Testis (tissue), 3 donors: Measurements from ENCODE around the gene SUFU. TPM values are rescaled to one million over a fixed set of nuclear protein-coding genes. Genes with fewer than 3 reads are reported as not detected.
A peak's percentile ranks its signal among the peaks of the same experiment; 100 is the strongest.
"Not testable (repeated sequence)": the region's sequence is repeated elsewhere in the genome, so short reads cannot be mapped to it uniquely, and the experiment has no call there.

Experiments
- DNase-seq: peaks from one replicate; pipeline ENCODE4 v3.0.0-alpha.2; 2019
- H3K27ac ChIP-seq, 2 donors: fragments of 200-600 bp; sonication (generic); one replicate each; pipeline ENCODE4 v1.5.1; 2019
- H3K27me3 ChIP-seq: fragments of 200-600 bp; sonication (generic); one replicate; pipeline ENCODE4 v1.5.1; 2019
- H3K36me3 ChIP-seq: fragments of 200-600 bp; sonication (generic); one replicate; pipeline ENCODE4 v1.5.1; 2017; ENCODE audit warnings: low read depth; ENCODE audit errors: missing control alignments
- H3K4me1 ChIP-seq: fragments of 200-600 bp; sonication (generic); one replicate; pipeline ENCODE4 v1.5.1; 2019
- H3K4me3 ChIP-seq, 2 donors: fragments of 200-600 bp; sonication (generic); one replicate each; pipeline ENCODE4 v1.5.1; 2017 to 2019
- H3K9me3 ChIP-seq: fragments of 200-600 bp; sonication (generic); one replicate; pipeline ENCODE4 v1.5.1; 2017
- POLR2A ChIP-seq: fragments of 450-650 bp; IDR thresholded peaks from one replicate; pipeline ENCODE4 v1.6.1; 2017; ENCODE audit warnings: antibody characterized with exemption, mild to moderate bottlenecking, moderate library complexity
- WGBS, 2 donors: methylation state at CpG; one replicate each; pipeline ENCODE4 v1.1.5; 2018; 5-methylcytosine and 5-hydroxymethylcytosine counted together
- intact Hi-C: fragments of 100-400 bp; cut with DNase I; formaldehyde crosslinking; loops from one replicate; pipeline ENCODE4 v1.15.1; 2023; ENCODE audit warnings: low total_unique reads
- polyA plus RNA-seq: library from polyadenylated mRNA; stranded (reverse); fragments of 350-450 nt; fragmentation: Illumina TruSeq; extraction: RNeasy Lipid Tissue Mini Kit (QIAGEN cat#74804); gene quantifications from one replicate; pipeline ENCODE4 v1.2.3, GENCODE V29; 2014; ENCODE audit warnings: low read depth, low replicate concordance; ENCODE audit not compliant: insufficient read depth
- total RNA-seq, 2 donors: library from RNA; depleted of rRNA; stranded (reverse); fragments of >200 nt; gene quantifications; one replicate each; pipeline ENCODE4 v1.2.3, GENCODE V29; 2016
- TF ChIP-seq, protein P1 (sequence below), 3 experiments: fragments of 450-650 bp in 2 of 3; fragments of 200-600 bp in 1 of 3; sonication (generic) in 1 of 3; IDR thresholded peaks; one replicate each; pipeline ENCODE4 v1.5.1; 2016 to 2019; ENCODE audit warnings: antibody characterized with exemption in 3 of 3, mild to moderate bottlenecking in 2 of 3, moderate library complexity in 1 of 3

Gene SUFU
- total and polyA plus RNA-seq, 3 donors from 2014 or later, result 16.5 to 28.4 (median 22.9) TPM

DNA sequence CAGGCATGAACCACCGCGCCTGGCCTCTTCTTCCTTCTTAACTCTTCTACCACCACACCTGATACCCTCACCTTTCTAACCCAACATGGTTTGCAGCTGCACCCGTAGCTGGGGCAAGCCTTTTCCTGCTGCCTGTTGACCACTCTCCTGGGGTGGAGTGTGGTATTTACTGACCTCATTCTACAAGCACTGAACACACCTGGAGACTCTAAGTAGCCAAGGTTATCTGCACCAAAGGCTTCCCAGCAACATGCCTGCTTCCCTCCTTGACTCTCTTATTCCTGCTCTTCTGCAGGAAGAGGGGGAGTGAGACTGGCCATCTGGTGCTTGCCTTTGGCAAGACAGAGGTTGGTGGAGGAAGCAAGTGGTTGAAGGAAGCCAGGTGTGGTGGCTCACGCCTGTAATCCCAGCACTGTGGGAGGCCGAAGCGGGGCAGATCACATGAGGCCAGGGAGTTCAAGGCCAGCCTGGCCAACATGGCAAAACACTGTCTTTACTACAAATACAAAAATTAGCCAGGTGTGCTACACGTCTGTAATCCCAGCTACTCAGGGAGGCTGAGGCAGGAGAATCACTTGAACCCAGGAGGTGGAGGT, 11.3 kb upstream of the SUFU start:
- TF ChIP-seq, protein P1, sequence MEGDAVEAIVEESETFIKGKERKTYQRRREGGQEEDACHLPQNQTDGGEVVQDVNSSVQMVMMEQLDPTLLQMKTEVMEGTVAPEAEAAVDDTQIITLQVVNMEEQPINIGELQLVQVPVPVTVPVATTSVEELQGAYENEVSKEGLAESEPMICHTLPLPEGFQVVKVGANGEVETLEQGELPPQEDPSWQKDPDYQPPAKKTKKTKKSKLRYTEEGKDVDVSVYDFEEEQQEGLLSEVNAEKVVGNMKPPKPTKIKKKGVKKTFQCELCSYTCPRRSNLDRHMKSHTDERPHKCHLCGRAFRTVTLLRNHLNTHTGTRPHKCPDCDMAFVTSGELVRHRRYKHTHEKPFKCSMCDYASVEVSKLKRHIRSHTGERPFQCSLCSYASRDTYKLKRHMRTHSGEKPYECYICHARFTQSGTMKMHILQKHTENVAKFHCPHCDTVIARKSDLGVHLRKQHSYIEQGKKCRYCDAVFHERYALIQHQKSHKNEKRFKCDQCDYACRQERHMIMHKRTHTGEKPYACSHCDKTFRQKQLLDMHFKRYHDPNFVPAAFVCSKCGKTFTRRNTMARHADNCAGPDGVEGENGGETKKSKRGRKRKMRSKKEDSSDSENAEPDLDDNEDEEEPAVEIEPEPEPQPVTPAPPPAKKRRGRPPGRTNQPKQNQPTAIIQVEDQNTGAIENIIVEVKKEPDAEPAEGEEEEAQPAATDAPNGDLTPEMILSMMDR (IDR thresholded peaks at IDR 0.05), result no peak
- no peak for TF ChIP-seq POLR2A
- Histone ChIP-seq H3K27ac (no peak overlapping the region), H3K27me3 (no peaks in the 10 kb centered on the region), H3K9me3 (no peaks in the 10 kb centered on the region), H3K4me1 (peaks cover 5% of the 10 kb centered on the region), H3K4me3 (no peak overlapping the region), H3K36me3 (no peaks in the 10 kb centered on the region)
- WGBS, 2 donors, result 82 to 95% methylated on average over 7 of the region's 7 CpGs
- intact Hi-C loops, result no loop called here
- DNase-seq, result no peak

DNA sequence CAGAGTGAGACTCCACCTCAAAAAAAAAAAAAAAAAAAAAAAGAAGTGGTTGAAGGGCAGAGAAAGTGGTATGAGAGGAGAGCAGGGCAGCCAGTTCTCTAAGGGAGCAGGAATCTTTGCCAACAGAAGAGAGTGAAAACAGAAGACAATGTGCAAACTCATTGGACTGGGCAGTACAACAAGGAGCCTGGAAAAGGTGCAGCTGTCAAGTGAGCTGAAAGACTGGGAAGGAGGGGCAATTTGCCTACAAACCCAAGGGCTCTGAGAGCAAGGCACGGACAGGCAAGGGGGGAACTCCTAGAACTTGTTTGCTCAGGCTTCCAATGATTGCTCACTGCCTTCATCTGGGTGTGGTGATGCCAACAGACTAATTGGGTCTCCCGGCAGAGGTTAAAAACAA, 10.8 kb upstream of the SUFU start:
- no peak for DNase-seq
- Histone ChIP-seq H3K4me1 (peaks cover 5% of the 10 kb centered on the region), H3K9me3 (no peaks in the 10 kb centered on the region), H3K27me3 (no peaks in the 10 kb centered on the region), H3K27ac (no peak overlapping the region), H3K36me3 (no peaks in the 10 kb centered on the region), H3K4me3 (no peak overlapping the region)
- 42 to 51% methylated on average over 2 of the region's 2 CpGs for WGBS, 2 donors
- no peak for TF ChIP-seq POLR2A
- TF ChIP-seq, protein P1 (IDR thresholded peaks at IDR 0.05), result no peak
- intact Hi-C loops, result no loop called here

GRCh38 chr10:102493771-102494170, 10.0 kb upstream of the SUFU start:
- H3K27me3 ChIP-seq, result no peaks in the 10 kb centered on the region
- intact Hi-C loops, result no loop called here
- H3K4me3 ChIP-seq, result no peak overlapping the region
- H3K9me3 ChIP-seq, result no peaks in the 10 kb centered on the region
- WGBS, 2 donors, result 77 to 88% methylated on average over 2 of the region's 2 CpGs
- DNase-seq, result no peak
- H3K36me3 ChIP-seq, result no peaks in the 10 kb centered on the region
- TF ChIP-seq, protein P1 (IDR thresholded peaks at IDR 0.05), result no peak
- TF ChIP-seq POLR2A, result no peak
- peaks cover 5% of the 10 kb centered on the region for H3K4me1 ChIP-seq
- H3K27ac ChIP-seq, result no peak overlapping the region

GRCh38 chr10:102497545-102497944, 6.2 kb upstream of the SUFU start:
- H3K4me1 ChIP-seq, result peaks cover 5% of the 10 kb centered on the region
- no peaks in the 10 kb centered on the region for H3K9me3 ChIP-seq
- H3K27ac ChIP-seq, result no peak overlapping the region
- intact Hi-C loops, result no loop called here
- TF ChIP-seq, protein P1 (IDR thresholded peaks at IDR 0.05), result no peak
- H3K4me3 ChIP-seq, result no peak overlapping the region
- 81 to 90% methylated on average over 1 of the region's 1 CpG for WGBS, 2 donors
- H3K36me3 ChIP-seq, result no peaks in the 10 kb centered on the region
- H3K27me3 ChIP-seq, result no peaks in the 10 kb centered on the region
- DNase-seq, result no peak

- peaks cover 5% of the 10 kb centered on the region for H3K4me1 ChIP-seq
- H3K36me3 ChIP-seq, result no peaks in the 10 kb centered on the region
- WGBS, 2 donors, result 88 to 89% methylated on average over 3 of the region's 3 CpGs
- intact Hi-C loops, result no loop called here
- no peaks in the 10 kb centered on the region for H3K27me3 ChIP-seq
- H3K27ac ChIP-seq, result no peak overlapping the region
- no peak for DNase-seq
- TF ChIP-seq, protein P1 (IDR thresholded peaks at IDR 0.05), result no peak
- TF ChIP-seq POLR2A, result no peak
- H3K9me3 ChIP-seq, result no peaks in the 10 kb centered on the region
- no peak overlapping the region for H3K4me3 ChIP-seq
These were observed 4.4 kb upstream of the SUFU start for GRCh38 chr10:102499356-102499755.

DNA sequence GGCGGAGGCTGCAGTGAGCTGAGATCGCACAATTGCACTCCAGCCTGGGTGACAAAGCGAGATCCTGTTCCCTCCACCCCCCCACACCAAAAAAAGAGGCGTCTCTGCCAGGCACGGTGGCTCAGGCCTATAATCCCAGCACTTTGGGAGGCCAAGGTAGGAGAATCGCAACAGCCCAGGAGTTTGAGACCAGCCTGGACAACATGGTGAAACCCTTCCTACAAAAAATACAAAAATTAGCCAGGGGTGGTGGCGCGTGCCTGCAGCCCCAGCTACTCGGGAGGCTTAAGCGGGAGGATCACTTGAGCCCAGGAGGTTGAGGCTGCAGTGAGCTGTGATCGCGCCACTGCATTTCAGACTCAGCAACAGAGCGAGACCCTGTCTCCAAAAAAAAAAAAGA, 3.1 kb upstream of the SUFU start:
- H3K36me3 ChIP-seq, H3K27me3 ChIP-seq, DNase-seq, H3K9me3 ChIP-seq: not testable (repeated sequence)
- WGBS, 2 donors, result 69 to 72% methylated on average over 12 to 13 of the region's 13 CpGs
- peak overlapping the region in 1 of 2 donors; percentile 76 for H3K27ac ChIP-seq
- intact Hi-C loops, result loop anchor here (5.0 to 10.0 kb wide), 2 partner anchors 82 to 144 kb away; partner anchors contain the start of gene TRIM8
- peaks cover 13% of the 10 kb centered on the region for H3K4me1 ChIP-seq
- peak overlapping the region in 1 of 2 donors; percentile 95 for H3K4me3 ChIP-seq
